Peyer's patch (tissue), 4 donors: ENCODE data around the gene PALM3. TPM values are rescaled to one million over a fixed set of nuclear protein-coding genes. Genes with fewer than 3 reads are reported as not detected.
A peak's percentile ranks its signal among the peaks of the same experiment; 100 is the strongest.

Source experiments
- DNase-seq, 3 donors: peaks; one replicate each; pipeline ENCODE4 v3.0.0-alpha.2; 2017 to 2019
- H3K27ac ChIP-seq, 4 donors: fragments of 200-600 bp; sonication (generic); one replicate each; pipeline ENCODE4 v1.5.1; 2016 to 2019
- H3K27me3 ChIP-seq, 2 donors: fragments of 200-600 bp; sonication (generic); one replicate each; pipeline ENCODE4 v1.5.1; 2019
- H3K36me3 ChIP-seq, 3 donors: fragments of 200-600 bp; sonication (generic); one replicate each; pipeline ENCODE4 v1.5.1; 2016 to 2019
- H3K4me1 ChIP-seq, 4 donors: fragments of 200-600 bp; sonication (generic); one replicate each; pipeline ENCODE4 v1.5.1; 2016 to 2019
- H3K4me3 ChIP-seq, 4 donors: fragments of 200-600 bp; sonication (generic); 1 replicate in 3 of 4; 2 replicates in 1 of 4; pipeline ENCODE4 v1.5.1; 2016 to 2019; ENCODE audit warnings: mild to moderate bottlenecking in 1 of 4
- H3K9me3 ChIP-seq, 4 donors: fragments of 200-600 bp; sonication (generic); one replicate each; pipeline ENCODE4 v1.5.1; 2016 to 2019; ENCODE audit warnings: mild to moderate bottlenecking in 1 of 4
- CTCF ChIP-seq, 6 experiments: fragments of 450-650 bp in 4 of 6; fragments of 200-600 bp in 2 of 6; sonication (generic) in 1 of 6; IDR thresholded peaks; one replicate each; pipeline ENCODE4 v1.5.1; 2017 to 2019; ENCODE audit warnings: antibody characterized with exemption in 6 of 6, mild to moderate bottlenecking in 3 of 6, moderate library complexity in 1 of 6
- POLR2A ChIP-seq, 2 donors: fragments of 450-650 bp; IDR thresholded peaks; one replicate each; pipeline ENCODE4 v1.5.1; 2017; ENCODE audit warnings: antibody characterized with exemption in 2 of 2, mild to moderate bottlenecking in 2 of 2, moderate library complexity in 2 of 2
- total RNA-seq, 4 donors: library from RNA; depleted of rRNA; stranded (reverse); fragments of >200 nt; gene quantifications; one replicate each; pipeline ENCODE4 v1.1.0, GENCODE V29; 2016

PALM3 gene
- total RNA-seq, 4 donors from 2014 or later, result 0.53 to 0.54 TPM; not detected in 2

GRCh38 chr19:14106840-14107239 lies 45.0 kb upstream of the PALM3 start:
- DNase-seq, result no peak
- peak overlapping the region in 1 of 4 donors; percentile 61 for H3K27ac ChIP-seq
- H3K9me3 ChIP-seq, result no peaks in the 10 kb centered on the region
- no peak overlapping the region for H3K4me3 ChIP-seq
- peaks cover 0 to 43% (median 0%) of the 10 kb centered on the region in 3 donors for H3K36me3 ChIP-seq
- H3K27me3 ChIP-seq, result no peaks in the 10 kb centered on the region
- H3K4me1 ChIP-seq, result no peaks in the 10 kb centered on the region
- TF ChIP-seq POLR2A (IDR thresholded peaks at IDR 0.05) (no peak), CTCF (IDR thresholded peaks at IDR 0.05) (no peak)

- Histone ChIP-seq H3K4me1 (no peaks in the 10 kb centered on the region), H3K27ac (no peak overlapping the region), H3K27me3 (no peaks in the 10 kb centered on the region), H3K36me3 (peaks cover 0 to 55% (median 0%) of the 10 kb centered on the region in 3 donors), H3K9me3 (no peaks in the 10 kb centered on the region), H3K4me3 (no peak overlapping the region)
- DNase-seq, result no peak
- TF ChIP-seq POLR2A (IDR thresholded peaks at IDR 0.05), result no peak
- no peak for TF ChIP-seq CTCF (IDR thresholded peaks at IDR 0.05)
Measured at GRCh38 chr19:14105680-14106079, 43.8 kb upstream of the PALM3 start.

GRCh38 chr19:14103310-14103709 lies 41.4 kb upstream of the PALM3 start:
- no peak for DNase-seq
- H3K27ac ChIP-seq, result no peak overlapping the region
- no peaks in the 10 kb centered on the region for H3K4me1 ChIP-seq
- peaks cover 0 to 64% (median 0%) of the 10 kb centered on the region in 3 donors for H3K36me3 ChIP-seq
- H3K4me3 ChIP-seq, result no peak overlapping the region
- no peaks in the 10 kb centered on the region for H3K27me3 ChIP-seq
- no peaks in the 10 kb centered on the region for H3K9me3 ChIP-seq
- TF ChIP-seq POLR2A (IDR thresholded peaks at IDR 0.05) (no peak), CTCF (IDR thresholded peaks at IDR 0.05) (no peak)

DNA sequence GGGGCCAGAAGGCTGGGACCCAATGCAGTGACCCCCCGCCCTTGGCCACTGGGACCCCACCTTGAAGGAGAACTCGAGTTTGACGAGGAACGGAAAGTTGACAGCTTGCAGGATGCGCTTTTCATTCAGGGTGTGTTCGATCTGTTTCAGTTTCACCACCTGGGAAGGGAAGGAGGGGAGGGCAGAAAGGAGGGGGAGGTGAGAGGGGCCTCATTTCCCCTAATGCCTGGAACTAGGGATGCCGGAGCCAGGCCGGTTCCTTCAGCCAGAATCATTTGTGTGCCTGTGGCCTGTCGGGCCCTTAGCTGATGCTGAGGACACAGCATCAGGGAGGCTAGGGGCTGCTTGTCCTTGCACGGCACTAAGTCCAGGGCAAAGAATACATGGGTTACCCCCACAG lies 40.9 kb upstream of the PALM3 start:
- H3K27me3 ChIP-seq, result no peaks in the 10 kb centered on the region
- no peaks in the 10 kb centered on the region for H3K4me1 ChIP-seq
- no peaks in the 10 kb centered on the region for H3K9me3 ChIP-seq
- no peak for DNase-seq
- H3K27ac ChIP-seq, result no peak overlapping the region
- TF ChIP-seq POLR2A (IDR thresholded peaks at IDR 0.05) (no peak), CTCF (IDR thresholded peaks at IDR 0.05) (no peak)
- no peak overlapping the region for H3K4me3 ChIP-seq
- H3K36me3 ChIP-seq, result peaks cover 0 to 69% (median 0%) of the 10 kb centered on the region in 3 donors

GRCh38 chr19:14102102-14102696 lies 40.3 kb upstream of the PALM3 start:
- H3K27ac ChIP-seq, result no peak overlapping the region
- TF ChIP-seq CTCF (IDR thresholded peaks at IDR 0.05) (no peak), POLR2A (IDR thresholded peaks at IDR 0.05) (no peak)
- H3K36me3 ChIP-seq, result peaks cover 0 to 75% (median 0%) of the 10 kb centered on the region in 3 donors
- H3K4me3 ChIP-seq, result no peak overlapping the region
- no peaks in the 10 kb centered on the region for H3K9me3 ChIP-seq
- DNase-seq, result no peak
- H3K27me3 ChIP-seq, result no peaks in the 10 kb centered on the region
- no peaks in the 10 kb centered on the region for H3K4me1 ChIP-seq
